Stimulated activated CD4-positive, alpha-beta T cell treated with anti-CD3 and anti-CD28 coated beads, Interleukin-15, amount 100 ng/mL, for 24 hours (primary cell): ENCODE measurements around the gene BPI.
"Not testable (repeated sequence)": the region's sequence is repeated elsewhere in the genome, so short reads cannot be mapped to it uniquely, and the experiment has no call there.

Experiments
- DNase-seq: peaks from one replicate; pipeline ENCODE4 v3.0.0-alpha.2; 2020

The BPI gene

GRCh38 chr20:38373898-38374297, 69.9 kb downstream of the BPI start:
- DNase-seq = no peak

GRCh38 chr20:38377039-38377685, 73.2 kb downstream of the BPI start:
- DNase-seq = no peak

- DNase-seq = not testable (repeated sequence)
Measured at GRCh38 chr20:38377838-38378237, 73.9 kb downstream of the BPI start.

GRCh38 chr20:38383147-38383546, 79.2 kb downstream of the BPI start:
- DNase-seq = no peak

- DNase-seq = no peak
Measured at GRCh38 chr20:38386004-38386403, 82.0 kb downstream of the BPI start.

- DNase-seq = no peak
Measured at GRCh38 chr20:38386851-38387250, 82.9 kb downstream of the BPI start.
